Cardiac fibroblast (primary cell): ENCODE measurements around the gene DDR2.
A peak's percentile ranks its signal among the peaks of the same experiment; 100 is the strongest.

Experiments
- DNase-seq, 2 donors: peaks; one replicate each; pipeline versions ENCODE4 v3.0.0 to v3.0.0-alpha.2; 2010; ENCODE audit warnings: low read depth in 2 of 2
- H3K4me3 ChIP-seq, 2 donors: replicated peaks in 1 of 2; 1 replicate in 1 of 2; 2 replicates in 1 of 2; pipeline ENCODE4 v1.5.1; 2011; ENCODE audit warnings: low read depth in 2 of 2, low read length in 2 of 2, mild to moderate bottlenecking in 2 of 2, moderate library complexity in 1 of 2
- TF ChIP-seq, protein P1 (sequence below): IDR thresholded peaks from one replicate; pipeline ENCODE4 v1.5.1; 2011; ENCODE audit warnings: low read depth, mild to moderate bottlenecking, low read length, inconsistent platforms

DDR2 gene

DNA sequence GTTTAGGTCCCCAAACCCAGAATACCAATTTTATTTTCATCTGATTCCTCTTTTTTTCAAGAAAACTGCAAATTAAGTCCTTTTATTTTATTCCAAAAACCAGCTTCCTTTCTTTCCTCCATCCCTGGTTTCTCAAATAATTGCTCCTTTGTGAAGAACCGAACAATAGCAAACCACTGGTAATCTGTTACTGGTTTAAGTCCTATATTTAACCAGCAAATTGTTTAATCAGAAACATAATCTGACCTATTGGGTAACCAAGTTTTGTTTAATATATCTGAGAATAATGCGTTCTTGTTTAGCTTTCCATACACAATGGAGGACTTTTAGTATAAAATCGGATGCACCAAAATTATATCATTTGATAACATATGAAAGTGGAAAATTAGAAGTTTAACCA, 13.2 kb upstream of the DDR2 start:
- TF ChIP-seq, protein P1, sequence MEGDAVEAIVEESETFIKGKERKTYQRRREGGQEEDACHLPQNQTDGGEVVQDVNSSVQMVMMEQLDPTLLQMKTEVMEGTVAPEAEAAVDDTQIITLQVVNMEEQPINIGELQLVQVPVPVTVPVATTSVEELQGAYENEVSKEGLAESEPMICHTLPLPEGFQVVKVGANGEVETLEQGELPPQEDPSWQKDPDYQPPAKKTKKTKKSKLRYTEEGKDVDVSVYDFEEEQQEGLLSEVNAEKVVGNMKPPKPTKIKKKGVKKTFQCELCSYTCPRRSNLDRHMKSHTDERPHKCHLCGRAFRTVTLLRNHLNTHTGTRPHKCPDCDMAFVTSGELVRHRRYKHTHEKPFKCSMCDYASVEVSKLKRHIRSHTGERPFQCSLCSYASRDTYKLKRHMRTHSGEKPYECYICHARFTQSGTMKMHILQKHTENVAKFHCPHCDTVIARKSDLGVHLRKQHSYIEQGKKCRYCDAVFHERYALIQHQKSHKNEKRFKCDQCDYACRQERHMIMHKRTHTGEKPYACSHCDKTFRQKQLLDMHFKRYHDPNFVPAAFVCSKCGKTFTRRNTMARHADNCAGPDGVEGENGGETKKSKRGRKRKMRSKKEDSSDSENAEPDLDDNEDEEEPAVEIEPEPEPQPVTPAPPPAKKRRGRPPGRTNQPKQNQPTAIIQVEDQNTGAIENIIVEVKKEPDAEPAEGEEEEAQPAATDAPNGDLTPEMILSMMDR: no peak
- DNase-seq: no peak
- no peak overlapping the region for H3K4me3 ChIP-seq

DNA sequence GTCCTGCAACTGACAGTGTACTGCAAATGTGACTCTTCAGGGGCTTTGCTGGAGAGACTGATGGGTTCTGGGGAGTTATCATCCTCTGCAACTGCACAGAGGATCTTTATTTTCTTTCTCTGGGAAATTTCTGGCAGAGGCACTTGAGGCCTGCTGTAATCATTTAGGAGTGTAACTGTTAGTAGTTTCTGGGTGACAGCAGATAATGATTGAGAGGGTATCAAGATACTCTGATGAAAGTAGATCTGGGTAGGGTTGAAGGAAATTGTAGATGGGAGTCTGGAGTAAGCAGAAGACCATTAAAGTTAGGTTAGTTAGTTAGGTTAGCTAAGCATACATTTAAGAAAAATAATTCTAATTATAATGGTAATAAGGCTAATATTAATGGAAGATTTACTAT, 11.0 kb upstream of the DDR2 start:
- TF ChIP-seq, protein P1: no peak
- DNase-seq: no peak
- H3K4me3 ChIP-seq: no peak overlapping the region

GRCh38 chr1:162625679-162626078, 6.6 kb upstream of the DDR2 start:
- no peak overlapping the region for H3K4me3 ChIP-seq
- TF ChIP-seq, protein P1: no peak
- no peak for DNase-seq

GRCh38 chr1:162626094-162626493, 6.2 kb upstream of the DDR2 start:
- peak in 1 of 2 donors; percentile 49 for DNase-seq
- no peak overlapping the region for H3K4me3 ChIP-seq
- TF ChIP-seq, protein P1: no peak

DNA sequence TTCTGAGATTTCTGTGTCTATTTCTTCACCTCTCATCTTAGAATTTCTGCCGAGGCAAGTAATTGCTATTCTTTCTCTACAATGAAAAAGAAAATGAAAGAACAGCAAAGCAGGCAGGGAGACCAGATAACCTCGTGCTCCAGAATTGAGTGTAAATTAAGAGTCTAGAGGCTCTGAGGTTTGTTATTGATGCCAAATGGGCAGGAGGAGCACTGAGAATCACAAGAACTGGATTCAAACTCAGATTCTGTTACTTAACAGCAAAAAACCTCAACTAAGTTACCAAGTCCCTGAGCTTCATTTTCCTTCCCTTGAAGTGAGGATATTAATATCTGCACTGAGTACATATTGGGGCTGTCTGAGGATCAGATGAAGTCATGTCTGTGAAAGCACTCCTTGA, 5.5 kb upstream of the DDR2 start:
- peak in 1 of 2 donors; percentile 43 for DNase-seq
- TF ChIP-seq, protein P1: no peak
- H3K4me3 ChIP-seq: peak overlapping the region in 1 of 2 donors; percentile 15

GRCh38 chr1:162627662-162628296, 4.5 kb upstream of the DDR2 start:
- DNase-seq: peak; percentile 58 to 68

More at GRCh38 chr1:162627662-162628296, 4.5 kb upstream of the DDR2 start:
- TF ChIP-seq, protein P1: peak; percentile 41
- H3K4me3 ChIP-seq: no peak overlapping the region
